ENCODE measurements around the gene LTB4R2.
A peak's percentile ranks its signal among the peaks of the same experiment; 100 is the strongest.

LTB4R2 gene

GRCh38 chr14:24309538-24310264, at the start of gene LTB4R2:
Gene LTB4R2 (plus strand): TSS chr14:24310140. CDS start chr14:24310665, 525 bp downstream.
- DNase-seq = no peak

DNA sequence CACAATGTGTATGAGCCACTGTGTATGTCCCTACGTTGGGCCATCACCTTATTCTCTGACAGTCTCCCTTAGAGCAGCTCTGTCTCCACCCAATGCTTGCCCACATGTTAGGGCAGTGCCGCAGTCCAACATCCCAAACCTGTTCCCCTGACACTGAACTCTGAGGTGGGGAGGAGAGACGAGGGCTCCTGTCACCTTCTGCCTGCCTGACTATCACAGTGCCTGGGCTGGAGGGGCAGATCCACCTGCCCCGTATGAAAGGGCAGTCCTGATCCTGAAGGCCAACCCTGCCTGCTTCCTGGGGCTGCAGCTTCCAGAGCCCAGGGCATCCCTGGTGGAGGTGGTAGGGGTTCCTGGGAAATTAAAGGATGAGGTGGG, 49.2 kb upstream of the LTB4R2 start:
- no peak for DNase-seq

DNA sequence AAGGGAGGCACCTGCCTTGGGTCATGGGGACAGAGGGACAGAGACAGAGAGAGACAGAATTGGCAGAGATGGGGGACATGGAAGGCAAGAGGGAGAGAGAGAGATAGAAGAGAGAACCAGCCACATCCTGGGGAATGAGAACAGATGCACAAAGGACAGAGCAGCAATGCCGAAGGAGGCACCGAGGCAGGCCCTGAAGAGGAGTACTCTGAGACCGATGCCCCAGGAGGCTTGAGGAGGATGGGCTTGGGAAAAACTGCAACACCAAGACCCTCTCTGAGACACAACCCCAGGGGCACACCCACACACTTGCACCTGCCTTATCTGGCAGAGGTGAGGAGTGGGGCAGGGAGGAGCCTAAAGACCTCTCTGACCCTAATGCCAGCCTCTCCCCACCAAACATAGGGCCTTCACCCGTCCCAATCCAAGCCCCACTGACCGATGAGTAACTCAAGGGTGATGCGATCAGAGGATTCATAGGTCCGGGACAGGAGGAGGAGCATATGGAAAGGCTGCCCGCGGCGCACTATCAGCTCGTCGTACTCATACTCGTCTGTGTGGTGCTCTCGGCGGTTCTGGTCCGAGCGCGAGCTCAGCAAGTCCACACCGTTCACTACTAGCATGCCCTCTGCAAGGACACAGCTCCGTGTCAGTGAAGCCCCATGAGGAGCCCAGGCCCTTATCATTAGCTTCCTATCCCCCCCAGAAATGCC, 48.5 kb upstream of the LTB4R2 start:
- no peak for DNase-seq

GRCh38 chr14:24261969-24262327, 48.0 kb upstream of the LTB4R2 start:
- no peak for DNase-seq

- DNase-seq = no peak
Observed at GRCh38 chr14:24262821-24263733, 46.9 kb upstream of the LTB4R2 start, which contains the start of gene TGM1. Gene TGM1 (minus strand): TSS chr14:24263177. CDS start chr14:24262352, 825 bp downstream.

DNA sequence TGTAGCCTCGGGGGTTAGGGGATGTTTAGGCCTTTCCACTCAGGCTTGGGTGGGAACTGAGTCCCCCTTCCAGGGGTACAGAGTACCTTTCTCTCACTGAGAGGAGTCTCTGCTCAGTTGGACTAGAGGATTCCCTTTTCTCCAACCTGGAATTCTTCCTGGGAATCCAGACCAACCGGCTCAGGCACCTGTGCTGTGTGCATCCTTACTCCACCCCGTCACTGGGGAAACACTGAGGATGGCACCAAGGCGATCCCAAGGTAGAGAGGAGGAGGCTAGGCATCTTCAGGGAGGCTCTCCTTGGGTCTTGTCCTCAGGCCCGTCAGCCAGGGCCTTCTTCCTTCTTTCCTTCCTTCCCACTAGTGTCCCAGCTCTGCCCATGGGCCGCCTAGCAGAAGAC, 46.1 kb upstream of the LTB4R2 start:
- no peak for DNase-seq

DNA sequence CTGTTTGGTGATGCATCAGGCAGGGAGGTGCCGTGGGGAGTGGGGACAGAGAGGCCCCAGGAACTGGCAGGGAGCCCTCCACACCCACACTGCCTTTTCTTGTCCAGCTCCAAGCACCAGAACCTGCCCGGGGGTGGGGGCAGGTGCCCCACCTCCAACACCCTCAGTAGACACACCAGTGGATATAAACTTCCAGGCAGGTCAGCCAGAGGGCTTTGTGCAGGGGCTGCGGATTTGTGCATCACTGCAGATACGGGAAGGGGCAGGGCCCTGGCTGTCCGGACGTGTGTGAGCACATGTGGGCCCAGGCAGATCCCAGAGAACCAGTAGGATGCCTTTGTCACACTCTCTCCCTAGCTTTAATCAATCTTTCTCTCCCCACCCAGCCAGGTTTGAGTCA, 45.6 kb upstream of the LTB4R2 start:
- no peak for DNase-seq

DNA sequence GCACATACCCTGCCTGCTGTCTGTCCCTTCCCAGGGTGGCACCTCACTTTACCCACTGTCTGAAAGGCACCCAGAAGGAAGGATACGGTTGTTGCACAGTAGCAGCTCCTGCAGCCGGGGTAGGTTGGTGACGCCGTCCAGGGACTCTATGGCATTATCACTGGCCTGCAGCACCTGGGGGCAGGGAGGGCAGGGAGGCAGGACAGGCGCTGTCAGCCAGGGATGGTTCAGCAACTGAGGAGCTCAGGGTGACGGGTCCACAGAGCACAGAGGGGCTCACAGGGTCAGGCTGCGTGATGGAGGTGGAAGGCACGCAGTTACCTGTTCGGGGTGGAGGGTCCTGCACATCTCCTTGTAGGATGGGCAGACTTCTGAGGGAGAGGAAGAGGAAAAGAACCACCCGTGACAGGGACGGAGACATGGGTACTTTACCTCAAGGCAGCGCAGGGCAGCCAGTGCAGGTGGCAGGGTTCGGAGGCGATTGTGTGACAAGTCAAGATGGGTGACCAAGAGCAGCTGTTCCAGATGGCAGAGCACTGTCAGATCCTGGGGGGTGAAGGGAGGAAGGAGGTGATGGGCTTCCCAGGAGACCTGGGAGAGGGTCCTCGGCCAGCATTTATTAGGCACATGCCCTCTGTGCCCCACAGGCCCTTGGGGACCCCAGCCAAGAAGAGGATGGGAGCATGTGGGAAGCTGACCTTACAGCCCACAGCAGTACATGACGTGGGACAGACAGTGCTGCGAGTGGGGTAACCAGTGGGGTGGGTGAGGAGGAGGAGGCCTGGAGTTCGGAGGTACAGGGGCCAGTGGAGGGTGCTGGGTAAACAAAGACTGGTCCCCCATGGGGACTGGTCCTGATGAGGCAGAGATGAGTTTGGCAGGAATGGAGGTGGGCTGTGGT, 43.3 kb upstream of the LTB4R2 start:
- DNase-seq = no peak

DNA sequence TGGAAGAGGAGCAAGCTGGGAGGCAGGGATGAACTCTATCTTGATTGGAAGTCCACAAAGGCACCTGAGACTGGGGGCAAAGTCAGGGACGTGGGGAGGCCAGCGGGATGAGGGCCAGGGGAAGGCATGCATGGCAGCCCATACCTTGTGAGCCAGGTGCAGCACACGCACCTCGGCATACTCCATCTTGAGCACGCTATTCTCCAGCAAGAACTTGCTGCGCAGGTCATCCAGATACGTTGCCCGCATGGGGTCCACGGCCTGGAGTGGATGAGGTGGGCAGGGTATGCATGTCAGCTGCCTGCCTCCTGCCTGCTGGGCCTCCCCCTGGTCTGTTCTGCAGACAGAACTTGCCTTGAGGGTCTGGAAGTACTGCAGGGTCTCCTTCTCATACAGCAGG, 42.4 kb upstream of the LTB4R2 start:
- DNase-seq = no peak

DNA sequence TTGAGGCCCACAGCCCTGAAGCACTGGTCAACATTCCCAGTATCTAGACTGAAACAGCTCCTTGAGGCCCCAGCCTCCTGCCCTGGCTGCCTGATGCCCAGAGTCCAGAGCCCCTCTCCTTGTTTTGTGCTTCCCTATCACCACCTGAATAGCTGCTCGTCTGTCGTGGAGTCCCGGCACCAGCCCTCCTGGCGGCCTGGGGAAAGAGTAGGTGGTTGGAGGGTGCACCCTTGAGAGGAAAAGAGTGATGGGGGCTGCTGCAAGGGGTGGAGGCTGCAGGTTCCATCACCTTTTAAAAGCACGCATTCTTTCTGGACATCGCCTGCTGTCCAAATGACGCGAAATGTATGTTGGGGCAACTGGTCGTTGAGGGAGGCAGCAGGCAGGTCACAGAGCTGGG, 41.7 kb upstream of the LTB4R2 start:
- no peak for DNase-seq

DNA sequence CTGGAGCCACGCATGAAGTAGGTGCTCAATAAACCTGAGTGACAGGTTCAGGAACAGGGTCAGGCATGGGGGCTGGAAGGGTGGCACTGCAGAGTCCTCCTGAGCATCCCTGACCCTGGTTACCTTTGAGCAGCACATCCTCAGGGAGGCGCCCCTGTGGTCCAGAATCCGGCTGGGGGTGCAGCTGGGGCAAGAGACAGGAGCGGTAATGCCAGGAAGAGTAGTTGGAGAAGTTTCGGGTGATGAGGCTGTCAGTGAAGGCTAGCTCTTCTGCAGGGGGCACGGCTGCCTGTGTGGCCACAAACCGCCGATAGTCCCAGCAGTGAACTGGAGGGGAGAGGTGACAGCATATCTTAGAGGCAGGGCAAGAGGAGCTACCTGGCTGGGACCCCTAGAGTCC, 40.6 kb upstream of the LTB4R2 start:
- DNase-seq = no peak

DNA sequence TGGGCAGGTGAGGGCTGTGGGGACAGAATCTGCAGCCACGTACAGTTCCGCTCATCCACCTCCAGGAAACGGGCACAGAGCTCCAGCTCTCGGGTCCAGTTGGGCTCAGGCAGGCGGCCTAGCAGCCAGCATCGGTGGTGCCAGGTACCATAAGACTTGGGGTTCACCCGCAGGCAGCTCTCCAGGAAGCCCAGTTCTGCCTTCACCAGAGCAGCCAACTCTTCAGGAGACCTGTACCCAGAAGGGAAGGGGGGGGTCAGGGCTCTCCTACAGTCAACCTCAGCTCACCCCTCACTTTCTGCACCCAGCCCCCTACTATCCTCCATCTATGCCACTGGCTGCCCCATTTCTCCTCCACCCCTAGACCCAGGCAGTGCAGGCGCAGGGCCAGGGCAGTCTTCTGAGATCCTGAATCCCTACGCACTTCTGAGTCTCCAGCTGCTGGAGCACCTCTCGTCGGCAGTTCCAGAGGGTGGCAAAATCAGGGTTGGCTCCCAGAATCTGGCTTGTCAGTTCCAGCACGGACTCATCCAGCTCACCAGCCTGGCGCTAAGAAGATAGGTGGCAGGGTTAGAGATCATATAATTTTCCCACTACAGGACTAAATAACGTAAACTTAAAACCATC, 39.9 kb upstream of the LTB4R2 start:
- no peak for DNase-seq

GRCh38 chr14:24270537-24271133, 39.3 kb upstream of the LTB4R2 start:
- DNase-seq = no peak

- peak; percentile 95 for DNase-seq
Observed at GRCh38 chr14:24271134-24271833, 38.7 kb upstream of the LTB4R2 start, which contains the start of gene RABGGTA. Gene RABGGTA (minus strand): TSS chr14:24271597. CDS start chr14:24271115, 482 bp downstream.

- DNase-seq = no peak
Observed at GRCh38 chr14:24271834-24272263, 38.1 kb upstream of the LTB4R2 start.

- no peak for DNase-seq
Observed at GRCh38 chr14:24272467-24272866, 37.5 kb upstream of the LTB4R2 start.

- DNase-seq = no peak
Observed at GRCh38 chr14:24273422-24273998, 36.4 kb upstream of the LTB4R2 start.

DNA sequence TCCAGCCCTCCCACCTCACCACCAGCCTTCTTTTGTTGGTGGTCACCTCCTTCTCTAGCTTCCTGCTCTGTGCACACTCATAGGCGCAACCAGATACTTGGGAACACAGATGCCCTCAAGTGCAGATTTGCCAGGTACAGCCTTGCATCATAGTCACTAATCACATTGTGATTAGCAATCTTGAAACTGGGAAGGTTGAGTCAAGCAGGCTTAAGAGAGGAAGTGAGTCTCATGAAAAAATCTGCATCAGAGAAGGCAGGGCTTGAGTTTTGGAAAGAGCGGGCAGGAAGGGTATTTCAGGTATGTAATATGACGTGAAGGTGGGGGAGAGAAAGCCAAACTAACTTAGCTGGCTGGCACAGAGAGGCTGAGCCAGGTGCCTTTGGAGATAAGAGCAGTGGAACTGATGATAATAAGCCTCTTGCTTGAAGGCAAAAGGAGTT, 35.8 kb upstream of the LTB4R2 start:
- DNase-seq = no peak

DNA sequence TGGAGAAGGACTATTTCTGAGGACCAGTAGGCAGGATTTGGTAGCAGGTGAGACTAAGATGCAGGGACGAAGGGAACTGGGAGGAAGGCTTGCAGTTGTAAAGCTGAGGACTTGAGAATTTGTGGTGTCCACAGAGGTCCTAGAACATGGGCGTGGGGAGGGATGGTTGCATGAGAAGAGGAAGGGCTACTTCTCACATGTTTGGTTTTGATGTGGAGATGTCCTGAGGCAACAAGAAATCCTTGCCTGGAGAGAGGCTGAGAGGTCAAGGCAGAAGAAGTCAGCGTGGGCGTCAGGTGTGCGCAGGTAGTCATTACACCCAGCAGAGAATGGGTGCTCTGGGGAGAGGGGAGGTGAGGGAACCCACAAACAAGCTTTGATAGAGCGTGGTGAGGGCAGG, 32.9 kb upstream of the LTB4R2 start:
- DNase-seq = no peak

Measured in NCI-H2227 treated with DMSO at 0.1 percent for 48 hours (cell line).